HG02759 (cell line): Measurements from ENCODE around the gene ADAMTS14.
"Not testable (repeated sequence)": the region's sequence is repeated elsewhere in the genome, so short reads cannot be mapped to it uniquely, and the experiment has no call there.

ENCODE experiments used
- ATAC-seq: cut with Tn5 transposase; IDR thresholded peaks from one replicate; pipeline ENCODE4 v1.9.1; 2021; ENCODE audit warnings: mild to moderate bottlenecking, moderate library complexity; ENCODE audit not compliant: unreplicated experiment

ADAMTS14 gene

GRCh38 chr10:70765794-70766594 lies 93.7 kb downstream of the ADAMTS14 start:
- no peak for ATAC-seq

DNA sequence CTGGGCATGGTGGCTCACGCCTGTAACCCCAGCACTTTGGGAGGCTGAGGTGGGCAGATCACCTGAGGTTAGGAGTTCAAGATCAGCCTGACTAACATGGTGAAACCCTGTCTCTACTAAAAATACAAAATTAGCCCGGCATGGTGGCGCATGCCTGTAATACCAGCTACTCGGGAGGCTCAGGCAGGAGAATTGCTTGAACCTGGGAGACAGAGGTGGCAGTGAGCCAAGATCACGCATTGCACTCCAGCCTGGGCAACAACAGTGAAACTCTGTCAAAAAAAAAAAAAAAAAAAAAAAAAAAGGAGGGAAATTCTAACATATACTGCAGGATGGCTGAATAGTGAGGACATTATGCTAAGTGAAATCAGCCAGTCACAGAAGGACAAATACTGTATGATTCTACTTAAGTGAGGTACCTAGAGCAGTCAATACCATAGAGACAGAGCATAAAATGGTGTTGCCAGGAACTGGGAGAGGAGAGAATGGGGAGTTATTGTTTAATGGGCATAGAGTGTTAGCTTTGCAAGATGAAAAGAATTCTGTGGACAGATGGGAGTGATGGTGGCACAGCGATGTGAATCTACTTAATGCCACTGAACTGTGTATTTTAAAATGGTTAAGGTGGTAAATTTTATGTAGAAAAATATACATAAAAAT lies 95.8 kb downstream of the ADAMTS14 start:
- ATAC-seq: not testable (repeated sequence)

DNA sequence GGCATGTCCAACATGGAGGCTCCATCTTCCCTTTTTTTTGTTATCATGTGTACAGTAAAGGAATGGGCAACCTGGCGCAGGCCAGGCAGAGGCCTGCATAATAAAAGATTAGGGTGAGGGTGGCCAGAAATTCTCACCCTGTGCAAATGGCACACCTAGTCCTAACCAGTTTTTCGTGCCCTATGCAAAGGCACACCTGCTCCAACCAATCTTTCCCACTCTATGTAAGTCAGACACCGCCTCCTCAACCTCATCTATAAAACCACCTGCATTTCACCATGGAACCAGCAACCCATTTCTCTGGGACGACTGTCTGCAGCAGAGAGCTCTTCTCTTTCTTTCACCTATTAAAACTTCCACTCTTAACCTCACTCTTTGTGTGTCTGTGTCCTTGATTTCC lies 96.8 kb downstream of the ADAMTS14 start:
- ATAC-seq: no peak

GRCh38 chr10:70770001-70770400 lies 97.7 kb downstream of the ADAMTS14 start:
- no peak for ATAC-seq

DNA sequence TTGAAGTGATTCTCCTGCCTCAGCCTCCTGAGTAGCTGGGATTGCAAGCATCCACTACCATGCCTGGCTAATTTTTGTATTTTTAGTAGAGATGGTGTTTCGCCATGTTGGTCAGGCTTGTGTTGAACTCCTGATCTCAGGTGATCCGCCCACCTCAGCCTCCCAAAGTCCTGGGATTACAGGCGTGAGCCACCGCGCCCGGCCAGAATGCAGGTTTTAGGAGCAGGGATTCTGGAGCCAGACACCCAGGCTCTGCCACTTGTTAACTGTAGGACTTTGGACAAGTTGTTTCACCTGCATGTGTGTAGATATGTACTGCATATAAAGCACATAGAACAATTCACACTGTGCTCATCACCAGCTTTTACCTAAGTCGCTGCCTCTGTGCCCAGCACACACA lies 98.2 kb downstream of the ADAMTS14 start:
- not testable (repeated sequence) for ATAC-seq

GRCh38 chr10:70771311-70772194 lies 99.2 kb downstream of the ADAMTS14 start:
- no peak for ATAC-seq

DNA sequence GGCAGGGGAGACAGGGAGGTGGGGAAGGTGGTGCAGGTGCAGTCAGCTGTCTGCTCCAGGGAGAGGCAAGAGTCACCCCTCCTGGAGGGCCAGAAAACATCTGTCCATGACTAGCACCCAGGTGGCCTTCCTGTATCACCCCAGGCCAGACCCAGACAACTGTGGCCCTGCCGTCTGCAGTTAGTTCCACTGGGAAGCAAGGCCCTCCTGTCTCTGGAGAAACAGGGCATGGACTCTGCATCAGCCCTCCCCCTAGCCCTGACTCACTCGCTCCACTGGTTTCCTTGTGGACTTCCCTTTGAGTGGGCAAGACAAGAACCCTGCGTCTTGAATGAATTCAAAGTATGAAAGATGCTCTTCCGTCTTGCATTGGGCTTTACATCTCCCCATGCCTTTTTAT lies 100.3 kb downstream of the ADAMTS14 start:
- no peak for ATAC-seq

GRCh38 chr10:70773461-70773860 lies 101.2 kb downstream of the ADAMTS14 start:
- no peak for ATAC-seq

- ATAC-seq: no peak
These were observed 101.9 kb downstream of the ADAMTS14 start for GRCh38 chr10:70773965-70774809.

GRCh38 chr10:70774810-70775678 lies 102.7 kb downstream of the ADAMTS14 start:
- ATAC-seq: no peak

- no peak for ATAC-seq
These were observed 103.6 kb downstream of the ADAMTS14 start for GRCh38 chr10:70775679-70776454.

DNA sequence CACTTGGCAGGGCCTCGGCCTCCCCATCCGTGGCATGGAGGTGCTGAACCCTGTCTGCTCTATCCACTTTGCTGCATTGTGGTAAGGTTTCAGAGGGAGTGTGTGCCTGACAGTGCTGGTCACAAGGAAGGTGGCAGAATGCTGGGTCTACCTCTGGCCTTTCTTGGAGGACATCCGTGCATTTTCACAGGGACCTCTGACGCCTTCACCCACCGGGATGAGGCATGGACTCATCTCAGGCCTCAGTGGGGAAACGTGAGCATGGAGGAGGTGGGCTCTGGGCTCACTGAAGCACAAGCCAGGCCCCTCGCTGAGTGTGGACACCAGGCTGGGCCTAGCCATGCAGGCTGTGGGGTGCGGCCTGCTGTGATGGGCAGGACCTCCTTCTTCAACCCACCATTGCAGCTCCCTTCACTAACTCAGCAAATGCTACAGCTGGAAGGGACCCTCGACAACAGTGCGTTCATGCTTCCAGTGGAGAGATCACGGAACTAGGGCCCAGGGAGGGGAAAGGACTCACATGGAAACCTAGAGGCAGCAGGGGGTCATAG lies 104.2 kb downstream of the ADAMTS14 start:
- ATAC-seq: no peak

GRCh38 chr10:70777063-70777875 lies 105.0 kb downstream of the ADAMTS14 start:
- no peak for ATAC-seq

DNA sequence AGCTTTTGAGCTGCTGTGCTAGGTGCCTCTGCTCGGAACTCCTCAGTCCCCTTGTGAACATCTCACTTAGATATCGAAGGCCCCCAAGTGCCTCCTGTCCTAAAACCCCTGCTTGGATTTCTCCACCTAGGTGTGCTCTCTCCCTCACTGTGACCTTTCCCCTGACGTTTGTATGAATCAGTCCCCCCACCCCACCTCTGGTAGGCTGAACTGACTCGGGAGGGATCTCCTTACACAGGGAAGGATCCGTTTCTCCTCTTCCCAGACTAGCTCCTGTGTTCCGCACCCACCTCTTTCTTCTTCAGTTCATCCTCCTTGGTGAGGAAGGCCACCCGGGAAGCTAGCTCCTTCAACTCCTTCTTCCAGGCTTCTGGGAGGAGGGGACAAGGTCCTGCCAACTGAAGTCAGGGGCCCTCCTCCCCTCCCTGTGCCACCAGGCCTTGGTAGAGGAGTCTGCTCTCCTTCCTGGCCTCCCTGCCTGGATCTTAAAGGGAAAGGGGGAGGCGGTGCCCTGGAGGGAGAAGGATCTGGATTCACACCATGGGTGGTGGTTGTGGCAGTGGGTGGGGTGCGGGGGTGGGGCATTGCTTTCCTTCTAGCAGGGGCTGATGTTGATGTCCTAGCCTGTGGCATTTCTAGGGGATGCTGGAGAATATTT lies 106.1 kb downstream of the ADAMTS14 start:
- no peak for ATAC-seq

DNA sequence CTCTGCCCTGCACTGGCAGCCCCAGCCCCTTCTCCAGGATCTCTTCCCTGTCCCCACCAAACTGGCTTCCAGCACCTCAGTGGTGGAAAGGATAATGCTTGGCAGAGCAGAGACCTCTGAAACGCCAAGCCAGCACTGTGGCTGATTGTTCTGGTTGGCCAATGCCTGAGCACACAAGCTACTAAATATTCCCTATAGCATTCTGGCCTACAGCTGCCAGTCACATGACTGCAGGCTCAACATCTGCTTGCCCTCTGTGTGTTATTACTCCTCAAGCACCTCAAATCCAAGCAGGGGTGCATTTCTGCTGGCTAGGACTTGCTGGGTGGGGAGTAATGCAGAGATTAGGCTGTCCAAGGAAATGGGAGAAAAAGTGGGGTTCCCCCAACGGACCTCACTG lies 106.8 kb downstream of the ADAMTS14 start:
- no peak for ATAC-seq

- no peak for ATAC-seq
These were observed 107.4 kb downstream of the ADAMTS14 start for GRCh38 chr10:70779511-70780369.
